Lung (tissue), 12 donors: ENCODE data around the gene CLDN15. TPM values are rescaled to one million over a fixed set of nuclear protein-coding genes. Genes with fewer than 3 reads are reported as not detected.

Experiments
- ATAC-seq: fragments of 200-7000 bp; cut with Tn5 transposase; one replicate; pipeline ENCODE4 v1.9.1; 2020; ENCODE audit warnings: moderate number of reproducible peaks; ENCODE audit not compliant: insufficient read depth, low FRiP score
- DNase-seq, 3 donors: peaks; one replicate each; pipeline ENCODE4 v3.0.0-alpha.2; 2013 to 2017
- H3K27ac ChIP-seq, 2 donors: one replicate each; pipeline ENCODE4 v1.5.1; 2013; ENCODE audit warnings: mild to moderate bottlenecking in 2 of 2, moderate library complexity in 2 of 2, control low read depth in 1 of 2, inconsistent platforms in 1 of 2, low read depth in 1 of 2, low read length in 1 of 2
- H3K27me3 ChIP-seq, 3 donors: one replicate each; pipeline ENCODE4 v1.5.1; 2013; ENCODE audit warnings: low read length in 2 of 3; ENCODE audit not compliant: control insufficient read depth in 3 of 3, insufficient read depth in 3 of 3
- H3K36me3 ChIP-seq, 4 donors: one replicate each; pipeline ENCODE4 v1.5.1; 2013; ENCODE audit warnings: low read length in 4 of 4, mild to moderate bottlenecking in 1 of 4, moderate library complexity in 1 of 4; ENCODE audit not compliant: control insufficient read depth in 4 of 4, insufficient read depth in 4 of 4
- H3K4me1 ChIP-seq, 5 donors: one replicate each; pipeline ENCODE4 v1.5.1; 2013; ENCODE audit warnings: low read length in 5 of 5, mild to moderate bottlenecking in 2 of 5, moderate library complexity in 1 of 5; ENCODE audit not compliant: control insufficient read depth in 5 of 5, insufficient read depth in 5 of 5
- H3K4me3 ChIP-seq: one replicate; pipeline ENCODE4 v1.5.1; 2013; ENCODE audit warnings: mild to moderate bottlenecking, control low read depth, moderate library complexity
- H3K9ac ChIP-seq, 2 donors: one replicate each; pipeline ENCODE4 v1.5.1; 2013; ENCODE audit warnings: low read length in 2 of 2, control low read depth in 1 of 2; ENCODE audit not compliant: insufficient read depth in 1 of 2
- H3K9me3 ChIP-seq, 4 donors: one replicate each; pipeline ENCODE4 v1.5.1; 2013; ENCODE audit warnings: low read length in 3 of 4, mild to moderate bottlenecking in 1 of 4, moderate library complexity in 1 of 4; ENCODE audit not compliant: control insufficient read depth in 4 of 4, insufficient read depth in 3 of 4
- CTCF ChIP-seq: IDR thresholded peaks from 2 replicates; pipeline ENCODE4 v1.5.1; 2012; ENCODE audit warnings: mild to moderate bottlenecking; ENCODE audit errors: control extremely low read depth, extremely low read depth
- WGBS, 2 donors: extraction: QIAGEN DNeasy Blood & Tissue Kit; methylation state at CpG; one replicate each; pipeline ENCODE4 v1.1.7; 2013; 5-methylcytosine and 5-hydroxymethylcytosine counted together
- polyA plus RNA-seq, 2 donors: library from polyadenylated mRNA; stranded (reverse); fragments of 200-250 nt; gene quantifications; one replicate each; pipeline ENCODE4 v1.2.1, GENCODE V29; 2013
- total RNA-seq, 2 donors: library from RNA; depleted of rRNA in 1 of 2; stranded (reverse); fragments of >200 nt in 1 of 2; gene quantifications; one replicate each; pipeline ENCODE4 v1.2.1, GENCODE V29; 2014 to 2021
- donor health status: control.
- donor health status: control.
- donor health status: Bipolar disorder and iron deficiency.
- donor health status: healthy.
- donor health status: DM: yes; HTN: yes; CAD: no.

The CLDN15 gene
- total and polyA plus RNA-seq, 4 donors = 5.2 to 8.0 (median 6.6) TPM

- ATAC-seq = no peak
These were observed 48.5 kb downstream of the CLDN15 start for GRCh38 chr7:101189109-101189508.

GRCh38 chr7:101186844-101187428 is 50.7 kb downstream of the CLDN15 start:
- no peaks in the 10 kb centered on the region for H3K36me3 ChIP-seq
- no peak overlapping the region for H3K4me3 ChIP-seq
- TF ChIP-seq CTCF = no peak
- H3K27me3 ChIP-seq = peaks cover 0 to 13% (median 7%) of the 10 kb centered on the region in 3 donors
- 71 to 76% methylated on average over 4 of the region's 4 CpGs for WGBS, 2 donors
- no peak for DNase-seq
- H3K9me3 ChIP-seq = no peaks in the 10 kb centered on the region
- H3K4me1 ChIP-seq = no peaks in the 10 kb centered on the region
- H3K9ac ChIP-seq = no peak overlapping the region
- no peak overlapping the region for H3K27ac ChIP-seq
- ATAC-seq = no peak

More at GRCh38 chr7:101189109-101189508, 48.5 kb downstream of the CLDN15 start:
- WGBS, 2 donors = 81 to 87% methylated on average over 8 of the region's 8 CpGs
- no peak overlapping the region for H3K9ac ChIP-seq
- no peak overlapping the region for H3K4me3 ChIP-seq
- H3K27me3 ChIP-seq = peaks cover 0 to 5% (median 0%) of the 10 kb centered on the region in 3 donors
- TF ChIP-seq CTCF = no peak
- no peak overlapping the region for H3K27ac ChIP-seq
- DNase-seq = no peak
- H3K4me1 ChIP-seq = no peaks in the 10 kb centered on the region
- H3K9me3 ChIP-seq = no peaks in the 10 kb centered on the region
- no peaks in the 10 kb centered on the region for H3K36me3 ChIP-seq

- H3K36me3 ChIP-seq = no peaks in the 10 kb centered on the region
- no peak overlapping the region for H3K9ac ChIP-seq
- no peak overlapping the region for H3K4me3 ChIP-seq
- no peaks in the 10 kb centered on the region for H3K9me3 ChIP-seq
- WGBS, 2 donors = 69 to 80% methylated on average over 6 of the region's 6 CpGs
- TF ChIP-seq CTCF = no peak
- no peak overlapping the region for H3K27ac ChIP-seq
- DNase-seq (no peak), ATAC-seq (no peak)
- no peaks in the 10 kb centered on the region for H3K4me1 ChIP-seq
- peaks cover 0 to 13% (median 7%) of the 10 kb centered on the region in 3 donors for H3K27me3 ChIP-seq
These were observed 51.4 kb downstream of the CLDN15 start for GRCh38 chr7:101186194-101186593.
